Measurements from ENCODE around the gene NARS2.

The NARS2 gene

DNA sequence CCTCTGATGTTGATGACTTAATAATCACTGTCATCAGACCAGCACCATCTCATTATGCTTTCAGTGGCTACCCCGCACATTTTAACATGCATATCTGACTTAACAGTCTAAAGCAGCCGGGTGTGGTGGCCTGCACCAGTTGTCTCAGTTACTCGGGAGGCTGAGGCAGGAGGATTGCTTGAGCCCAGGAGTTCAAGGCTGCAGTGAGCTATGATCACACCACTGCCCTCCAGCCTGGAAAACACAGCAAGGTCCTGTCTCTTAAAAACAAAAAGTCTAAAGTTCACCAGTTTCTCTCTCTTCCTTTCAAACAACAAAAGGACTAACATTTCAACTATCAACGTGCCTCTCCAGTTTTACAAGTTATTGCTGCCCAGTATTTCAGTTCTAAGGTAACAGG, 101.8 kb downstream of the NARS2 start:
- no peak for DNase-seq (ENCODE audit: low read depth)
- no peak overlapping the region for H3K4me3 ChIP-seq (ENCODE audit: control insufficient read depth, low read depth, low read length)
- TF ChIP-seq, protein P1, sequence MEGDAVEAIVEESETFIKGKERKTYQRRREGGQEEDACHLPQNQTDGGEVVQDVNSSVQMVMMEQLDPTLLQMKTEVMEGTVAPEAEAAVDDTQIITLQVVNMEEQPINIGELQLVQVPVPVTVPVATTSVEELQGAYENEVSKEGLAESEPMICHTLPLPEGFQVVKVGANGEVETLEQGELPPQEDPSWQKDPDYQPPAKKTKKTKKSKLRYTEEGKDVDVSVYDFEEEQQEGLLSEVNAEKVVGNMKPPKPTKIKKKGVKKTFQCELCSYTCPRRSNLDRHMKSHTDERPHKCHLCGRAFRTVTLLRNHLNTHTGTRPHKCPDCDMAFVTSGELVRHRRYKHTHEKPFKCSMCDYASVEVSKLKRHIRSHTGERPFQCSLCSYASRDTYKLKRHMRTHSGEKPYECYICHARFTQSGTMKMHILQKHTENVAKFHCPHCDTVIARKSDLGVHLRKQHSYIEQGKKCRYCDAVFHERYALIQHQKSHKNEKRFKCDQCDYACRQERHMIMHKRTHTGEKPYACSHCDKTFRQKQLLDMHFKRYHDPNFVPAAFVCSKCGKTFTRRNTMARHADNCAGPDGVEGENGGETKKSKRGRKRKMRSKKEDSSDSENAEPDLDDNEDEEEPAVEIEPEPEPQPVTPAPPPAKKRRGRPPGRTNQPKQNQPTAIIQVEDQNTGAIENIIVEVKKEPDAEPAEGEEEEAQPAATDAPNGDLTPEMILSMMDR (conservative IDR thresholded peaks at IDR 0.05; ENCODE audit: control insufficient read depth, insufficient read depth, low read depth, low read length) = no peak

DNA sequence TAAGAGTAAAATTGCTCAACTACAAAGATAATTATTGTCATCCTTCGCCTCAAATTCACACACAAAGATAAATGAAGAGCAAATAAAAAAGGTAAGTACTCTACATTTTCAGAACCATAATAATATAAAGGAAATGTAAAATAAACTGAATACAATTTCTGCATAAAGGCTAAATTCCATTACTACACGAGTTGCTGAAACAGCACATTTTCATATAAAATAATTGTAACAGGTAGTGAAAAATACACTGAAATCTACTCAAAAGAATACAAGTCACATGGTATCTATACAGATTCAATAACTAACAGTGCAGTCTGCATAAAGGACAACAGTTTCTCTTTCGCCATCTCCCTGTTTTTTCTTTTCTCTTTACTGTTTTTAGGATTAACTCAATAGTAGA, 102.3 kb downstream of the NARS2 start:
- TF ChIP-seq, protein P1 (conservative IDR thresholded peaks at IDR 0.05; ENCODE audit: control insufficient read depth, insufficient read depth, low read depth, low read length) = no peak
- DNase-seq (ENCODE audit: low read depth) = no peak
- no peak overlapping the region for H3K4me3 ChIP-seq (ENCODE audit: control insufficient read depth, low read depth, low read length)

DNA sequence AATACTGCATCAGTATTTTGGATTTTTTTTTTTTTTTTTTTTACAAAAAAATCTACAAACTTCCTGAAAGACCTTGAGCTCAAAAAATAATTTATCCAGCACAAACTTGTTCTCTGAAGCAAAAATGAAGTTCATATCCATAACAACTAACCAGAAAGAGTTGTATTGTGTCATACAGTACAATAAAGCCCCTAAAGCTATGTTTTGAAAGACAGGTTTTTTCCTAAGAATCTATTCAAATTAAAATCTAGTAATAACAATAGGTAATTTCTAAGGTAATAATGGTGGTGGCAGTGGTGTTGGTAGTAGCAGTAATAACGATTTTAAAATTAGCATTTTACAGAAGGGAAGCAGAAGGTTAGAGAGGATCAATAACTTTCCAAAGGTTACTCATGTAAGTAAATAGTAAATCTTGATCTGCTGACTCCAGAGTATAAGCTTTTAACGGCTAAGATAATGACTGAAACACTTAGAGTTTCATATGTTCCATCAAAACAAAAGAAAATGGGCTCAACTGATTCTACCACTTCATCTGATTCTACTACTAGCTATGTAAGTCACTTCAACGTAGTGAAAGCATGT, 103.7 kb downstream of the NARS2 start:
- no peak overlapping the region for H3K4me3 ChIP-seq (ENCODE audit: control insufficient read depth, low read depth, low read length)
- TF ChIP-seq, protein P1 (conservative IDR thresholded peaks at IDR 0.05; ENCODE audit: control insufficient read depth, insufficient read depth, low read depth, low read length) = no peak
- no peak for DNase-seq (ENCODE audit: low read depth)

DNA sequence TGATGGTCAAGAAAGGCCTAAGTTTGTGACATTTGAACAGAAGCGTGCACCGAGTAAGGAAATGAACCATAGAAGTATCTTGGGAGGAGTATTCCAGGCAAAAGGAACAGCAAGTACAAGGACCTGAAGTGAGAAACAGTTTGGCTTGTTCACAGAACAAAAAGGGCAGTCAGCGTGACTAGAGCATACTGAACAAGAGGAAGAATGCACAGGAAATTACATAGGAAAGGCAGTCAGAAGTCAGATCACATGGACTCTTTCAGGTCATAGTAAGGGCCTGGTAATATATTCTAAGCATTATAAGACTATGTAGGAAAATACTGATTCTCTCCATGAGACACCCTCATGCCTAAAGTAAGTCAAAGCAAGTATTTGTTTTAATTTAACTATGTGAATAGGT, 104.8 kb downstream of the NARS2 start:
- no peak overlapping the region for H3K4me3 ChIP-seq (ENCODE audit: control insufficient read depth, low read depth, low read length)
- TF ChIP-seq, protein P1 (conservative IDR thresholded peaks at IDR 0.05; ENCODE audit: control insufficient read depth, insufficient read depth, low read depth, low read length) = no peak
- no peak for DNase-seq (ENCODE audit: low read depth)

DNA sequence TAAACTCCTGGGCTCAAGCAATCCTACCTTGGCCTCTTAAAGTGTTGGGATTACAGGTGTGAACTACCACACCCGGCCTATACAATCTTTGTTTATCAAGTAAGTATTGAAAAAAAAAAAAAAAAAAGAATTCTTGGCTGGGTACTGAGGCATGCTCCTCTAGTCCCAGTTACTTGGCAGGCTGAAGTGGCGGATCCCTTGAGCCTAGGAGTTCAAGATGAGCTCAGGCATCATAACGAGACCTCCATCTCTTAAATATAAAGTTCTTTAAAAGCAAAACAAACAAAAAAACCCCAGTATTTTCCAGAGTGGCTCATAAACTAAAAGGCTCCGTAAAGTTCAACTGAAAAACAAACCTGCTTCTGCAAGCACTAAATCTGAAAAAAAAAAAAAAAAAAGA, 106.7 kb downstream of the NARS2 start:
- DNase-seq (ENCODE audit: low read depth) = no peak
- no peak overlapping the region for H3K4me3 ChIP-seq (ENCODE audit: control insufficient read depth, low read depth, low read length)
- TF ChIP-seq, protein P1 (conservative IDR thresholded peaks at IDR 0.05; ENCODE audit: control insufficient read depth, insufficient read depth, low read depth, low read length) = no peak

DNA sequence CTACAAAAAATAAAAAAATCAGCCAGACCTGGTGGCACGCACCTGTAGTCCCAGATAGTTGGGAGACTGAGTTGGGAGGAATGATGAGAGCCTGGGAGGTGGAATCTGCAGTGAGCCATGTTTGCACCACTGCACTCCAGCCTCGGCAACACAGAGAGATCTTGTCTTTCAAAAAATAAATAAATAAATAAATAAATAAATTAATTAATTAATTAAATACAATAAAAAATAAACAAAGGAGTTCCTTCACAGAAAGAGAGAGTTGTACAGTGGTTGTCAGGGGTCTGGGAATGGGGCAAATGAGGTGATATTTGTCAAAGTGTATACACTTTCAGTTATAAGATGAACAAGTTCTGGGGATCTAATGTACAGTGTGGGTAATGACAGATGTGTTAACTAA, 107.3 kb downstream of the NARS2 start:
- TF ChIP-seq, protein P1 (conservative IDR thresholded peaks at IDR 0.05; ENCODE audit: control insufficient read depth, insufficient read depth, low read depth, low read length) = no peak
- DNase-seq (ENCODE audit: low read depth) = no peak
- no peak overlapping the region for H3K4me3 ChIP-seq (ENCODE audit: control insufficient read depth, low read depth, low read length)

All from fibroblast of mammary gland (primary cell).